Suprapubic skin (tissue), 4 donors: Measurements from ENCODE around the gene TMEM95. TPM values are rescaled to one million over a fixed set of nuclear protein-coding genes. Genes with fewer than 3 reads are reported as not detected.

Source experiments
- DNase-seq, 2 donors: peaks; one replicate each; pipeline ENCODE4 v3.0.0-alpha.2; 2019; ENCODE audit warnings: low spot score in 2 of 2
- H3K27ac ChIP-seq: fragments of 200-600 bp; sonication (generic); one replicate; pipeline ENCODE4 v1.5.1; 2019
- H3K27me3 ChIP-seq: fragments of 200-600 bp; sonication (generic); one replicate; pipeline ENCODE4 v1.5.1; 2019
- H3K36me3 ChIP-seq: fragments of 200-600 bp; sonication (generic); one replicate; pipeline ENCODE4 v1.5.1; 2019
- H3K4me1 ChIP-seq: fragments of 200-600 bp; sonication (generic); one replicate; pipeline ENCODE4 v1.5.1; 2019
- H3K4me3 ChIP-seq: fragments of 200-600 bp; sonication (generic); one replicate; pipeline ENCODE4 v1.5.1; 2019; ENCODE audit warnings: mild to moderate bottlenecking
- H3K9me3 ChIP-seq: fragments of 200-600 bp; sonication (generic); one replicate; pipeline ENCODE4 v1.5.1; 2019
- CTCF ChIP-seq, 2 donors: fragments of 200-600 bp in 1 of 2; fragments of 450-650 bp in 1 of 2; sonication (generic) in 1 of 2; IDR thresholded peaks; one replicate each; pipeline ENCODE4 v1.5.1; 2016 to 2019; ENCODE audit warnings: antibody characterized with exemption in 2 of 2, mild to moderate bottlenecking in 1 of 2, moderate library complexity in 1 of 2
- EP300 ChIP-seq: sonication (generic); formaldehyde crosslinking; IDR thresholded peaks from one replicate; pipeline ENCODE4 v1.6.1; 2017; ENCODE audit warnings: antibody characterized with exemption
- POLR2A ChIP-seq, 2 donors: fragments of 450-650 bp; IDR thresholded peaks; one replicate each; pipeline ENCODE4 v1.6.1; 2017; ENCODE audit warnings: antibody characterized with exemption in 2 of 2, mild to moderate bottlenecking in 2 of 2, moderate library complexity in 2 of 2
- POLR2AphosphoS5 ChIP-seq, 3 donors: sonication (generic); formaldehyde crosslinking; IDR thresholded peaks; one replicate each; pipeline ENCODE4 v1.6.1; 2017; ENCODE audit warnings: antibody characterized with exemption in 3 of 3
- WGBS: methylation state at CpG from one replicate; pipeline ENCODE4 v1.1.5; 2018; 5-methylcytosine and 5-hydroxymethylcytosine counted together
- total RNA-seq, 4 donors: library from RNA; depleted of rRNA; stranded (reverse); fragments of >200 nt; gene quantifications; one replicate each; pipeline ENCODE4 v1.1.0, GENCODE V29; 2016

TMEM95 gene
- total RNA-seq, 4 donors from 2014 or later, result 0.44 TPM; not detected in 3

GRCh38 chr17:7311110-7311705, 43.7 kb upstream of the TMEM95 start:
- Histone ChIP-seq H3K36me3 (peaks cover 47% of the 10 kb centered on the region), H3K27ac (no peak overlapping the region), H3K4me1 (peaks cover 67% of the 10 kb centered on the region), H3K4me3 (no peak overlapping the region), H3K27me3 (no peaks in the 10 kb centered on the region), H3K9me3 (no peaks in the 10 kb centered on the region)
- 73% methylated on average over 7 of the region's 7 CpGs for WGBS
- DNase-seq, result no peak
- TF ChIP-seq EP300 (no peak), CTCF (IDR thresholded peaks at IDR 0.05) (no peak), POLR2AphosphoS5 (IDR thresholded peaks at IDR 0.05) (no peak), POLR2A (IDR thresholded peaks at IDR 0.05) (no peak)

GRCh38 chr17:7312432-7313087, 42.4 kb upstream of the TMEM95 start:
- WGBS, result 80% methylated on average over 7 of the region's 7 CpGs
- no peak overlapping the region for H3K27ac ChIP-seq
- H3K27me3 ChIP-seq, result no peaks in the 10 kb centered on the region
- peaks cover 67% of the 10 kb centered on the region for H3K4me1 ChIP-seq
- H3K9me3 ChIP-seq, result no peaks in the 10 kb centered on the region
- H3K4me3 ChIP-seq, result no peak overlapping the region
- no peak for TF ChIP-seq POLR2AphosphoS5 (IDR thresholded peaks at IDR 0.05)
- no peak for TF ChIP-seq EP300
- no peak for TF ChIP-seq CTCF (IDR thresholded peaks at IDR 0.05)
- TF ChIP-seq POLR2A (IDR thresholded peaks at IDR 0.05), result no peak
- no peak for DNase-seq
- H3K36me3 ChIP-seq, result peaks cover 53% of the 10 kb centered on the region

GRCh38 chr17:7313088-7313889, 41.7 kb upstream of the TMEM95 start:
- H3K9me3 ChIP-seq, result no peaks in the 10 kb centered on the region
- TF ChIP-seq CTCF (IDR thresholded peaks at IDR 0.05) (peak in 1 of 2 donors; percentile 31), EP300 (no peak), POLR2A (IDR thresholded peaks at IDR 0.05) (no peak)
- 74% methylated on average over 6 of the region's 7 CpGs for WGBS
- no peak overlapping the region for H3K4me3 ChIP-seq
- no peak for DNase-seq
- no peak overlapping the region for H3K27ac ChIP-seq
- no peaks in the 10 kb centered on the region for H3K27me3 ChIP-seq
- peaks cover 61% of the 10 kb centered on the region for H3K36me3 ChIP-seq
- peaks cover 67% of the 10 kb centered on the region for H3K4me1 ChIP-seq

GRCh38 chr17:7313890-7314718, 40.9 kb upstream of the TMEM95 start:
- DNase-seq, result no peak
- 45% methylated on average over 9 of the region's 9 CpGs for WGBS
- Histone ChIP-seq H3K27me3 (no peaks in the 10 kb centered on the region), H3K4me3 (peak overlapping the region; percentile 97), H3K4me1 (peaks cover 62% of the 10 kb centered on the region), H3K9me3 (no peaks in the 10 kb centered on the region), H3K36me3 (peaks cover 69% of the 10 kb centered on the region), H3K27ac (peak overlapping the region; percentile 98)
- no peak for TF ChIP-seq EP300
- no peak for TF ChIP-seq CTCF (IDR thresholded peaks at IDR 0.05)
- TF ChIP-seq POLR2A (IDR thresholded peaks at IDR 0.05), result no peak
- TF ChIP-seq POLR2AphosphoS5 (IDR thresholded peaks at IDR 0.05), result no peak
